OCI-LY7 (cell line): ENCODE data around the gene STIM1. TPM values are rescaled to one million over a fixed set of nuclear protein-coding genes. Genes with fewer than 3 reads are reported as not detected.

Experiments
- BruUV-seq: library from RNA; stranded (reverse); fragments of 400-500 nt; replicated peaks from 2 replicates; lab custom pipeline; 2021; lab: Mats Ljungman, UMichigan
- CTCF ChIA-PET: fragments of 300-600 bp; sonication (Branson Sonifier 250); formaldehyde crosslinking; loops from one replicate; lab custom pipeline; 2022; ENCODE audit warnings: antibody characterized with exemption; ENCODE audit not compliant: unreplicated experiment; lab: Charles Lee
- POLR2A ChIA-PET: fragments of 300-600 bp; sonication (Branson Sonifier 250); formaldehyde crosslinking; loops from one replicate; lab custom pipeline; 2022; ENCODE audit warnings: antibody characterized with exemption; lab: Charles Lee
- DNase-seq: peaks from one replicate; pipeline ENCODE4 v3.0.0-alpha.2; 2015; ENCODE audit warnings: low spot score
- H2AFZ ChIP-seq: fragments of 200-600 bp; sonication (generic), shearing (Covaris generic); 2 replicates; pipeline ENCODE4 v1.6.1; 2014; ENCODE audit warnings: mild to moderate bottlenecking, antibody characterized with exemption, low read length, moderate library complexity
- H3K27ac ChIP-seq: fragments of 200-600 bp; sonication (generic); 2 replicates; pipeline ENCODE4 v1.5.1; 2014; ENCODE audit warnings: mixed run types, low read depth, mild to moderate bottlenecking, moderate library complexity, low read length, inconsistent platforms; ENCODE audit not compliant: poor library complexity, severe bottlenecking
- H3K36me3 ChIP-seq: fragments of 200-600 bp; sonication (generic); 2 replicates; pipeline ENCODE4 v1.6.1; 2014; ENCODE audit warnings: mild to moderate bottlenecking, antibody characterized with exemption, low read length, moderate library complexity, mixed read lengths; ENCODE audit not compliant: insufficient read depth
- H3K4me1 ChIP-seq: fragments of 200-600 bp; sonication (generic); 2 replicates; pipeline ENCODE4 v1.5.1; 2014; ENCODE audit warnings: mild to moderate bottlenecking, low read length; ENCODE audit not compliant: insufficient read depth, poor library complexity, severe bottlenecking
- H3K4me2 ChIP-seq: fragments of 200-600 bp; sonication (generic); 2 replicates; pipeline ENCODE4 v1.6.1; 2014; ENCODE audit warnings: mild to moderate bottlenecking, low read length
- H3K4me3 ChIP-seq: fragments of 200-600 bp; sonication (generic); 2 replicates; pipeline ENCODE4 v1.5.1; 2014; ENCODE audit warnings: mild to moderate bottlenecking, low read depth, low read length; ENCODE audit not compliant: poor library complexity, severe bottlenecking
- H3K79me2 ChIP-seq: fragments of 200-600 bp; sonication (generic); 2 replicates; pipeline ENCODE4 v1.6.1; 2016; ENCODE audit warnings: low read depth, mild to moderate bottlenecking, low read length, moderate library complexity, mixed read lengths; ENCODE audit not compliant: insufficient read depth
- H3K9me2 ChIP-seq: fragments of 200-600 bp; sonication (generic); 2 replicates; pipeline ENCODE4 v1.6.1; 2016; ENCODE audit warnings: mild to moderate bottlenecking, low read length, mixed read lengths; ENCODE audit not compliant: insufficient read depth
- H3K9me3 ChIP-seq: fragments of 200-600 bp; sonication (generic); 2 replicates; pipeline ENCODE4 v1.6.1; 2014; ENCODE audit warnings: mild to moderate bottlenecking, mixed run types, low read length, mixed read lengths
- H4K20me1 ChIP-seq: fragments of 200-600 bp; sonication (generic); 2 replicates; pipeline ENCODE4 v1.6.1; 2014; ENCODE audit warnings: mild to moderate bottlenecking, antibody characterized with exemption, low read length, moderate library complexity, mixed read lengths; ENCODE audit not compliant: insufficient read depth
- CTCF ChIP-seq: fragments of 200-600 bp; sonication (generic); conservative IDR thresholded peaks from 2 replicates; pipeline ENCODE4 v1.5.1; 2014; ENCODE audit warnings: mild to moderate bottlenecking, antibody characterized with exemption, low read length, moderate library complexity, mixed read lengths
- EZH2phosphoT487 ChIP-seq: fragments of 200-600 bp; sonication (generic); IDR thresholded peaks from 2 replicates; pipeline ENCODE4 v1.6.1; 2018; ENCODE audit warnings: low read depth, borderline replicate concordance, mild to moderate bottlenecking, mixed run types, antibody characterized with exemption, low read length, moderate library complexity, mixed read lengths
- intact Hi-C: fragments of 100-400 bp; cut with micrococcal nuclease; formaldehyde crosslinking; loops from one replicate; pipeline ENCODE4 v1.10.0; 2022; ENCODE audit not compliant: unreplicated experiment
- total RNA-seq, 2 experiments: library from RNA; depleted of rRNA in 1 of 2; stranded (reverse); fragments of >200 nt in 1 of 2; shearing (Covaris generic) in 1 of 2; gene quantifications; 2 replicates each; pipeline ENCODE4 v1.2.3, GENCODE V29; 2014 to 2022

The STIM1 gene
- total RNA-seq, 2 experiments from 2014 or later = 21.0 to 49.1 TPM

- no peak overlapping the region for H3K27ac ChIP-seq
- POLR2A ChIA-PET = no interaction called here
These were observed 28.7 kb upstream of the STIM1 start for GRCh38 chr11:3826721-3827120.

GRCh38 chr11:3827434-3828186 is 27.9 kb upstream of the STIM1 start:
- DNase-seq = no peak
- no peak overlapping the region for H2AFZ ChIP-seq
- H3K4me2 ChIP-seq = no peak overlapping the region
- no peaks in the 10 kb centered on the region for H3K9me2 ChIP-seq
- peaks cover 70% of the 10 kb centered on the region for H3K36me3 ChIP-seq
- no TSS peak for BruUV-seq
- no peak overlapping the region for H3K4me3 ChIP-seq
- TF ChIP-seq CTCF (no peak), EZH2phosphoT487 (no peak)
- CTCF ChIA-PET = interaction anchor here (1.1 kb wide), 1 partner anchor 9 kb away, joined by 3 read pairs; no protein-coding TSS in a partner anchor
- H4K20me1 ChIP-seq = no peaks in the 10 kb centered on the region
- no peaks in the 10 kb centered on the region for H3K4me1 ChIP-seq
- H3K27ac ChIP-seq = no peak overlapping the region
- no peaks in the 10 kb centered on the region for H3K9me3 ChIP-seq
- intact Hi-C loops = no loop called here
- POLR2A ChIA-PET = interaction anchor here (0.8 kb wide), 1 partner anchor 10 kb away, joined by 3 read pairs; no protein-coding TSS in a partner anchor
- no peaks in the 10 kb centered on the region; the same call in 1 of the 2 replicates for H3K79me2 ChIP-seq

More at GRCh38 chr11:3826721-3827120, 28.7 kb upstream of the STIM1 start:
- no peaks in the 10 kb centered on the region for H4K20me1 ChIP-seq
- H3K4me3 ChIP-seq = no peak overlapping the region
- no peaks in the 10 kb centered on the region for H3K4me1 ChIP-seq
- no TSS peak for BruUV-seq
- H3K4me2 ChIP-seq = no peak overlapping the region
- intact Hi-C loops = no loop called here
- H2AFZ ChIP-seq = no peak overlapping the region
- TF ChIP-seq CTCF (no peak), EZH2phosphoT487 (no peak)
- H3K79me2 ChIP-seq = no peaks in the 10 kb centered on the region; the same call in 1 of the 2 replicates
- CTCF ChIA-PET = interaction anchor here (1.1 kb wide), 1 partner anchor 10 kb away, joined by 3 read pairs; no protein-coding TSS in a partner anchor
- H3K9me2 ChIP-seq = no peaks in the 10 kb centered on the region
- no peak for DNase-seq
- no peaks in the 10 kb centered on the region for H3K9me3 ChIP-seq
- H3K36me3 ChIP-seq = peaks cover 63% of the 10 kb centered on the region

GRCh38 chr11:3830088-3830487 is 25.4 kb upstream of the STIM1 start:
- intact Hi-C loops = no loop called here
- peaks cover 16% of the 10 kb centered on the region for H3K4me1 ChIP-seq
- no TSS peak for BruUV-seq
- no peak for DNase-seq
- no peaks in the 10 kb centered on the region for H4K20me1 ChIP-seq
- no peak for TF ChIP-seq EZH2phosphoT487
- TF ChIP-seq CTCF = no peak
- peaks cover 83% of the 10 kb centered on the region for H3K36me3 ChIP-seq
- POLR2A ChIA-PET = interaction anchor here (0.6 to 1.2 kb wide), 2 partner anchors 11 to 20 kb away, joined by 3 read pairs; no protein-coding TSS in a partner anchor
- H3K4me3 ChIP-seq = no peak overlapping the region
- no peak overlapping the region for H3K27ac ChIP-seq
- no peaks in the 10 kb centered on the region for H3K9me3 ChIP-seq
- no peak overlapping the region for H2AFZ ChIP-seq
- peaks cover 21% of the 10 kb centered on the region; the same call in 1 of the 2 replicates for H3K79me2 ChIP-seq
- CTCF ChIA-PET = no interaction called here
- H3K4me2 ChIP-seq = no peak overlapping the region
- H3K9me2 ChIP-seq = no peaks in the 10 kb centered on the region
